ENCODE data around the gene SLC9A8. TPM values are rescaled to one million over a fixed set of nuclear protein-coding genes. Genes with fewer than 3 reads are reported as not detected.

Gene SLC9A8
- total and polyA plus RNA-seq, 8 donors: 2.3 to 21.0 (median 11.9) TPM

DNA sequence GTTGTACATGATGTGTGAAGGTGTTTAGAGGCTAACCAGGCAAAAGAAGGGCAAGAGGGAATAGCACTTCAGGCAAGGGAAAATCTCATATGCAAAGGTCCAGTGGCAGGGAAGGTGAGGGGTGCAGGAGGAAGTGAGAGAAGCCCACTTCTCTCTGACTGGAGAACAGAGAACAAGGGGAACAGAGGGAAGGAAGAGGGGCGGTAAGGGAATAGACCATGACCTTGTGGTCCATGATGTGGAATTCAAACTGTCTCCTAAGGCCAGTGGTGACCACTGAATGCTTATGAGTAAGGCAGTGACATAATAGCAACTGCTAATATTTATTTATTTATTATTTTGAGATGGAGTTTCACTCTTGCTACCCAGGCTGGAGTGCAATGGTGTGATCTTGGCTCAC lies 20.6 kb upstream of the SLC9A8 start:
- Histone ChIP-seq H3K9me3 (no peaks in the 10 kb centered on the region), H3K27me3 (no peaks in the 10 kb centered on the region), H3K27ac (no peak overlapping the region), H3K36me3 (no peaks in the 10 kb centered on the region), H3K4me1 (peaks cover 0 to 37% (median 4%) of the 10 kb centered on the region in 4 donors), H3K4me3 (no peak overlapping the region)
- DNase-seq: no peak
- TF ChIP-seq, protein P1, sequence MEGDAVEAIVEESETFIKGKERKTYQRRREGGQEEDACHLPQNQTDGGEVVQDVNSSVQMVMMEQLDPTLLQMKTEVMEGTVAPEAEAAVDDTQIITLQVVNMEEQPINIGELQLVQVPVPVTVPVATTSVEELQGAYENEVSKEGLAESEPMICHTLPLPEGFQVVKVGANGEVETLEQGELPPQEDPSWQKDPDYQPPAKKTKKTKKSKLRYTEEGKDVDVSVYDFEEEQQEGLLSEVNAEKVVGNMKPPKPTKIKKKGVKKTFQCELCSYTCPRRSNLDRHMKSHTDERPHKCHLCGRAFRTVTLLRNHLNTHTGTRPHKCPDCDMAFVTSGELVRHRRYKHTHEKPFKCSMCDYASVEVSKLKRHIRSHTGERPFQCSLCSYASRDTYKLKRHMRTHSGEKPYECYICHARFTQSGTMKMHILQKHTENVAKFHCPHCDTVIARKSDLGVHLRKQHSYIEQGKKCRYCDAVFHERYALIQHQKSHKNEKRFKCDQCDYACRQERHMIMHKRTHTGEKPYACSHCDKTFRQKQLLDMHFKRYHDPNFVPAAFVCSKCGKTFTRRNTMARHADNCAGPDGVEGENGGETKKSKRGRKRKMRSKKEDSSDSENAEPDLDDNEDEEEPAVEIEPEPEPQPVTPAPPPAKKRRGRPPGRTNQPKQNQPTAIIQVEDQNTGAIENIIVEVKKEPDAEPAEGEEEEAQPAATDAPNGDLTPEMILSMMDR (IDR thresholded peaks at IDR 0.05): no peak
- intact Hi-C loops (cut with DNase I; ENCODE audit: low total_unique reads): no loop called here
- 86 to 100% (median 93%) methylated on average over 1 of the region's 1 CpG for WGBS, 5 donors

DNA sequence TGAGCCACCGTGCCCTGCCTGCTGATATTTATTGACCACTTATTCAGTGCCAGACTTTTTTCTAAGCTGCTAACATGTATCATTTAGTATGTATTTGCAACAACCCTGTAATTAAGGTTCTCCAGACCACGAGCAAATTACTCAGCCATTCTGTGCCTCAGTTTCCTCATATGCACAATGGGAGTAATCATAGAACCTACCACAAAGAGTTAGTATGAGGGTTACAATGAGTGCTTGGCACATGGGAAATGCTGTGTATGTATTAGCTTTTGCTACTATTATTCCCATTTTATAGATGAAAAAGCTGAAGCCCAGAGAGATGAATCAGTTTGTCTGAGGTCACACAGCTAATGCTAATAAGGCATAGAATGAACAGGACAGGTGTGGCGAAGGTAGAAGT lies 20.0 kb upstream of the SLC9A8 start:
- Histone ChIP-seq H3K36me3 (no peaks in the 10 kb centered on the region), H3K27ac (no peak overlapping the region), H3K27me3 (no peaks in the 10 kb centered on the region), H3K4me3 (no peak overlapping the region), H3K9me3 (no peaks in the 10 kb centered on the region), H3K4me1 (peaks cover 0 to 35% (median 4%) of the 10 kb centered on the region in 4 donors)
- intact Hi-C loops (cut with DNase I; ENCODE audit: low total_unique reads): no loop called here
- no peak for TF ChIP-seq EP300 (IDR thresholded peaks at IDR 0.05)
- TF ChIP-seq, protein P1 (IDR thresholded peaks at IDR 0.05): no peak
- TF ChIP-seq POLR2AphosphoS5 (IDR thresholded peaks at IDR 0.05): no peak
- no peak for TF ChIP-seq POLR2A (IDR thresholded peaks at IDR 0.05)
- DNase-seq: no peak
- WGBS, 5 donors: 90 to 95% (median 92%) methylated on average over 3 of the region's 3 CpGs

DNA sequence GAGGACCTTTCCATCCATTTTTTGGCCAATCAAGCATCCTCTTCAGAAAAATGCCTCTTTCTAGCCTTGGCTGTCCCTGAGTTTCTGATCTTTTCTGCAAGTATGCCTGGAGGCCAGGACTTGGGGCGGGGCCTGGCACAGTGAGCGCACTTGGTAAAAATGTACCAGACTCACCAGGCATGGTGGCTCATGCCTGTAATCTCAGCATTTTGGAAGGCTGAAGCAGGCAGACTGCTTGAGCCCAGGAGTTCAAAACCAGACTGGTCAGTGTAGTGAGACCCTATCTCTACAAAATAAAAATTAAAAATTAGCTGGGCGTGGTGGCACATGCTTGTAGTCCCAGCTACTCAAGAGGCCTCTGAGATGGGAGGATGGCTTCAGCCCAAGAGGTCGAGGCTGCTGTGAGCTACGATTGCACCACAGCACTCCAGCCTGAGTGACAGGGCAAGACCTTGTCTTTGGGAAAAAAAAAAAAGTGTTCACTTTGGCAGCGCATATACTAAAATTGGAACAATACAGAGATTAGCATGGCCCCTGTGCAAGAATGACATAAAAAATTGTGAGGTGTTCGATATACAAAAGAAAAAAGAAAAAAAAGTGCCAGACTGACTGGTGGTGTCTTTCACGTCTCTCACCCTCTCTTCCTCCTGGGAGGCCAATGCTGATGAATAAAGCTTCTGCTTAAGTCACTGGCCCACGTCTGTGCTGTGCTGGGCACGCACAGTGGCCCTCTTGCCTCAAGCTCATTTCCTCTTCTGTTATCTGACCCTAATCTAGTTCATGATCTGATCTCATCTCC lies 18.1 kb upstream of the SLC9A8 start:
- intact Hi-C loops (cut with DNase I; ENCODE audit: low total_unique reads): no loop called here
- H3K4me1 ChIP-seq: peaks cover 0 to 29% (median 4%) of the 10 kb centered on the region in 4 donors
- H3K9me3 ChIP-seq: no peaks in the 10 kb centered on the region
- no peak overlapping the region for H3K4me3 ChIP-seq
- DNase-seq: no peak
- no peaks in the 10 kb centered on the region for H3K27me3 ChIP-seq
- WGBS, 5 donors: 73 to 82% (median 77%) methylated on average over 10 of the region's 10 CpGs
- H3K36me3 ChIP-seq: no peaks in the 10 kb centered on the region
- peak overlapping the region; percentile 58 to 78 (median 77) for H3K27ac ChIP-seq
- TF ChIP-seq EP300 (IDR thresholded peaks at IDR 0.05) (no peak), POLR2AphosphoS5 (IDR thresholded peaks at IDR 0.05) (no peak), POLR2A (IDR thresholded peaks at IDR 0.05) (no peak)
- TF ChIP-seq, protein P1 (IDR thresholded peaks at IDR 0.05): no peak

DNA sequence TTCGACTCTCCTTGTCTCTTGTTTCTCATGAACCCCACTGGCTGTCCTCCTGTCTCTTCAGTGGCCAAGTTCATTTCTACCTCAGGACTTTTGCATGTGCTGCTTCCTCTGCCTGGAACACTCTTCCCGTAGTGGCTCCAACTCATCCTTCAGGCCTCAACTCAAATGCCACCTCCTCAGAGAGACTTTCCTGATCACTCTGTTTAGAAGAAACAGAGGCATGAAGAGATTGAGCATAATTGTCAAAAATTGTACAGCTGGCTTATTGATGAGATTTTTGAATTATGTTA lies 17.5 kb upstream of the SLC9A8 start:
- intact Hi-C loops (cut with DNase I; ENCODE audit: low total_unique reads): no loop called here
- peak overlapping the region in 3 of 5 donors; percentile 58 to 78 (median 77) for H3K27ac ChIP-seq
- no peaks in the 10 kb centered on the region for H3K9me3 ChIP-seq
- H3K4me3 ChIP-seq: no peak overlapping the region
- no peak for DNase-seq
- TF ChIP-seq POLR2A (IDR thresholded peaks at IDR 0.05) (no peak), POLR2AphosphoS5 (IDR thresholded peaks at IDR 0.05) (no peak), EP300 (IDR thresholded peaks at IDR 0.05) (no peak)
- TF ChIP-seq, protein P1 (IDR thresholded peaks at IDR 0.05): no peak
- H3K4me1 ChIP-seq: peaks cover 0 to 24% (median 4%) of the 10 kb centered on the region in 4 donors
- no peaks in the 10 kb centered on the region for H3K36me3 ChIP-seq
- H3K27me3 ChIP-seq: no peaks in the 10 kb centered on the region
- 74 to 91% (median 80%) methylated on average over 2 of the region's 2 CpGs for WGBS, 5 donors

Measured in stomach (tissue), 9 donors.